Hypothalamus (tissue), 51 donors: ENCODE data around the gene CMTR1.
A peak's percentile ranks its signal among the peaks of the same experiment; 100 is the strongest.

Experiments
- DNase-seq, 51 donors: peaks; one replicate each; lab custom pipeline; 2025; lab: John Stamatoyannopoulos, UW

CMTR1 gene

DNA sequence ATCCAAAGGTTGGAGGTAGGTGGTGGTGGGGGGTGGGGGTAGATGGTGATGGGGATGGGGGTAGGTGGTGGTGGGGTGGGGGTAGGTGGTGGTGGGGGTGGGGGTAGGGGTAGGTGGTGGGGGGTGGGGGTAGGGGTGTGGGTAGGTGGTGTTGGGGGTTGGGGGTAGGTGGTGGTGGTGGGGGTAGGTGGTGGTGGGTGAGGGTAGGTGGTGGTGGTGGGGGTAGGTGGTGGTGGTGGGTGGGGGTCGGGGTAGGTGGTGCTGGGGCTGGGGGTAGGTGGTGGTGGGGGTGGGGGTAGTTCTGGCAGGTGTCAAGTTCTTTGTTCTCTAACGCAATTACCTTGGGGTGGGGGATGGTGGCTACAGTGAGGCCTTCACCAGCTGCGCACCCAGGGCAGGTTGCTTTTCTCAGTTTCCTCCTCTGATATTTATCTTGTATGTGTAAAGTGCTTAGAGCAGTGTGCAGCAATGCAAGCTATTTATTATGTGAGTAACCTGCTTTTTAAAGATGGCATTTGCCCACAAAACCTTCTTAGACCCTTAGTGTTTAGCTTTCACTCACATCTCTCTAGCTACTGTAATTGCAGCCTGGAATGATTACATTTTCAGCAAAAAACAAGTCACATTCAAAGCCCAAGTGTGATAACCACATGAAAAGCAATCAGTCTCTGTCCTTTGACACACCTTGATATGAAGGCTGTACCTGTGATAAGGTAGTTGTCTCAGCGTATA is 74.8 kb downstream of the CMTR1 start:
- no peak for DNase-seq

DNA sequence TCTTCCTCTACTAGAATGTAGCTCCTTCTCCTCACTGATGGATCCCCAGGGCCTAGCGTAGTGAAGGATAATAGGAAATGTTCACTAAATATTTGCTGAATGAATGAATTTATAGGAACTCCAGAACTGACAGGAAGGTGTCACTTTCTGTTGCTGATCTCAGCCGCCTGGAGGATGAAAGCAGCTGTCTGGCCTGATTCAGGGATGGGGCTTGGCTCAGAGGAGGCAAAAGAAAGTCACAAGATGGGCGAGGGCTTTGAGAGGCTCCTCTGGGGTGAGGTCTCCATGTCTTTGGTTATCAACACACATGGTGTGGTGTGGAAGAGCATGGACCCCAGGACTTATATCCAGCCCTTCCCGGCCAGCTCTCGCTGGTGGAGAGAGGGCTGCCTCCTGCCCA is 78.2 kb downstream of the CMTR1 start:
- DNase-seq: no peak

DNA sequence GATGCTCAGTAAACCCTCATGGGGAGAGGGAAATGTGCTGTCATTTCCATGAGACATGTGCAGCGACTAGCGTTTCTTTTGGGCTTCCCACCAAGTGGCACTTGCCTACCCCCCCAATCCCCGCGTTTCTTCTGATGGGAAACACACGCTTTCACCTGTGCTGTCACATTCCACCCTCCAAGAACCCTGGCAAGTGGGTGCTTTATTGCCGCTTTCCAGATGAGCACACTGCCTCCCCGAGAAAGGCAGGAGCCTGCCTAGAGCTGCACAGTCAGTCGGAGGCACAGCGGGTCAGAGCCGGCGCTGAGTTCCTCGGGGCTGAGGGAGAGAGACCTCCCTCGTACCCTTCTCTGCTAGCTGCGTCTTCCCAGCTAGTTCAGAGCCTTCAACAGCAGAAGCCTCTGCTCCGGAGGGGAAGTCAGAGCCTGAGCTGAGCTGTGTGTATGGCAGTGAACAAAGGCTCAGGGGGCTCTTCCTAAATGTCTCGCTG is 78.9 kb downstream of the CMTR1 start:
- DNase-seq: no peak

DNA sequence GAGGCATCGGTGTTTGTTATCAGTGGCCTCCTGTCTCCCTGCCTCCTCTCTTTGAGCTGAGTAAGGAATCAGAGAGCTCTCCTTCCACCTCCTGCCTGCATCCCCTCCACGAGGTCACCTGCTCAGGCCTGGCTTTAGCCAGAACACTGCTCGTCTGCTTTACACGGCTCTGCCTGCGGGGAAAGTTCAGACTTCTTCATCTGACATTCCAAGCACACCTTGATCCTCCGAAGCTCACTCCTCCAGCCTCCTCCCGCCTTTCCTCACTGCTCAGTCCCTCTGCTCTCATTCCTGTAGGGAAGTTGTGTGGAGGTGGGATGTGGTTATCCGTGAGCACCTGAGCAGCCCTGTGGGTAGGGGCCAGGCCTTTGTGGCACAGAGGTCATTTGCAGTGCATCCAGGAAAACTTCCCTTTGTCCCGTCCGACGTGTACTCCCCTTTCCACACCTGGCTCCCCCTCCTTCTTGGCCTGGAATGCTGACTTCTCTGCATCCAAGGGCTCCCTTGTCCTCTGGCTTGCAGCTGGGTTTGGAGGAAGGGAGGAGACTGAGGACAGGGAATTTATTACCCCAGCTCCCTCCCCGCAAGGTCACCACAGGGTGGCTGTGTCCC is 79.5 kb downstream of the CMTR1 start:
- DNase-seq: no peak

DNA sequence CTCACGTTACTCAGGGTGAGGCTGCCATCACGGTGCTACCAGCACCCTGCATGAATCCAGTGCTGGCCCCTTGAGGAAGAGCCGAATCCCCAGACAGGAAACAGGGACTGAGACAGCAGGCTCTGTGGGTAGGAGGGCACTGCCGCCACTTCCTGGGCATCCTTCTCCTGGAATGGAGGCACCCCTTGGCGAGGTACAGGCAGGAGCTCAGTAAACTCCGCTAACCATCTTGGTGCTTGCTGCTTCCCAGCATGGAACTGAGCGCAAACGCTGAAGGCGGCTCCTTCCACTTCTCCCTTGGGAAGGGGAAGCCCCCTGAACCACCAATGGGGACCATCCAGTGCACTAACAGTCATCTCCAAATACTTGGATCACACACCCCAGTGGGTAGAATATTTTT is 80.1 kb downstream of the CMTR1 start:
- DNase-seq: no peak

DNA sequence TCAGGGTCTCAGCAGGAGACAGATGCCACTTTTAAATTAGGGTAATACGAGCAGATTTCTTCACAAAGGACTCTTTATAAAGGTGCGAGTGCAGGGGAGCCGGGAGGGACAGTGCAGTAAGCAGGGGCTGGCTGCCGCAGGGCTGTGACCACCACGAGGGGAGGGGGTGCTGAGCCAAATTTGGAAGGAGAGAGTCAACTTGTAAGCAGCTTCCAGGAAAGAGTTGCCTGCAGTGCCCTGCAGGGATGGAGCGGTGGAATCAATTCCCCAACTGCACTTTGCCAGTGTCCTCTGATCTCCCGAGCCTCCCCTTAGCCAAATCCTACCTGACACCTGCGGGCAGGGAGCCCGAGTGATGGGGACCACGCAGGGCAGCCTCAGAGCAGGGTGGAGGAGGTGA is 80.6 kb downstream of the CMTR1 start:
- DNase-seq: no peak

DNA sequence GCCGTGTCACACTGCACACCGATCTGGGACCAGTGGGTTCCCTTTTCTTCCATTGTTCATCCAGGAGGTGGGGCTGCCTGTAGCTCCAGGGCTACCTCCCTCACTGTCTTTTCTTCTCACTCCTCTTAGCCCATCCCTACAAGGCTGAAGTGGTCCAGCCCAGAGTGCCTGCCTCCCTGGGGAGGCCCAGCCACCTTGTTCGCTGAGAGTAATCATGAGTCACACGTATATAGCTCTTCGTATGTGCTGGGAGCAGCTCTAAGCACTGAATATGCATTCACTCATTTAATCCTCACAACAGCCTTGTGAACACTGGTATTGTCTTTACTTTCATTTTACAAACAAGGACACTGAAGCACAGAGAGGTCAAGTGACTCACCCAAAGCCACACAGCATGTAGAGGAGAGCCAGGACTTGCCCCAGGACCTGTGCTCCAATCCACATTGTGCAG is 81.3 kb downstream of the CMTR1 start:
- no peak for DNase-seq

DNA sequence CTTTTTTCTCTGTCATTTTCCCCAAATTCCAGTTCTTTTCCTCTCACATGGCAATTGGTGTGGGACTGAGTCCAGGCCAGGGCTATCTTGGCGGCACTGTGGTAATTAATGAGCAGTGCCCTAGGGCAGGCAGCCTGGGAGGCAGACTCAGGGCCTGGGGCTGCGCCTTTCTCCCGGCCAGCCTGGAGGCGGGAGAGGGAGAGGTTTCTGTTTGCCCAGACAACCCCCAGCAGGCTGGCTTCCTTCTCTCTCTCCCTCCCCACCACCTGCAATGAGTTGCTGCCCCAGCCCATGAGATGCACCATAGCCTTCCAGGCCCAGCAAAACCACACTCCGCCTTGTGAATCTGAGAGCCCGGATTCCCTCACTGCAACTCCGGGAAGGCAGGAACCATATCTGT is 81.8 kb downstream of the CMTR1 start:
- DNase-seq: peak in 3 of 51 donors; percentile 21 to 32 (median 29)

DNA sequence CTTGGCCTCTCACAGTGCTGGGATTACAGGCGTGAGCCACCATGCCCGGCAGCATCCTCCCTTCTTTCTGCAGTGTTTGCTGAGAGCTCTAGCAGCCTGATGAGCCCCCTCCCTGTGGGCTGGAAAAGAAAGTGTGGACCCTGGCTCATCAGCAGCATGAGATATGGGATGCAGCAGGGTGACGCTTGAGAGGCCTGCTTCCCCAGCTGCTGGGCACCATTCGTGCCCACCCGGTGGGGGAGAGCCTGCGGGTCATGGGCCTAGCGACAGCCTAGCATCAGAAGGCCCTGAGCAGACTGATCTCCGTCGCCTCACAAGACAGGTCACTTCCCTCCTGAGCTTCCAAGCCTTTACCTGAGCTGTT is 82.7 kb downstream of the CMTR1 start:
- DNase-seq: peak in 1 of 51 donors; percentile 45

DNA sequence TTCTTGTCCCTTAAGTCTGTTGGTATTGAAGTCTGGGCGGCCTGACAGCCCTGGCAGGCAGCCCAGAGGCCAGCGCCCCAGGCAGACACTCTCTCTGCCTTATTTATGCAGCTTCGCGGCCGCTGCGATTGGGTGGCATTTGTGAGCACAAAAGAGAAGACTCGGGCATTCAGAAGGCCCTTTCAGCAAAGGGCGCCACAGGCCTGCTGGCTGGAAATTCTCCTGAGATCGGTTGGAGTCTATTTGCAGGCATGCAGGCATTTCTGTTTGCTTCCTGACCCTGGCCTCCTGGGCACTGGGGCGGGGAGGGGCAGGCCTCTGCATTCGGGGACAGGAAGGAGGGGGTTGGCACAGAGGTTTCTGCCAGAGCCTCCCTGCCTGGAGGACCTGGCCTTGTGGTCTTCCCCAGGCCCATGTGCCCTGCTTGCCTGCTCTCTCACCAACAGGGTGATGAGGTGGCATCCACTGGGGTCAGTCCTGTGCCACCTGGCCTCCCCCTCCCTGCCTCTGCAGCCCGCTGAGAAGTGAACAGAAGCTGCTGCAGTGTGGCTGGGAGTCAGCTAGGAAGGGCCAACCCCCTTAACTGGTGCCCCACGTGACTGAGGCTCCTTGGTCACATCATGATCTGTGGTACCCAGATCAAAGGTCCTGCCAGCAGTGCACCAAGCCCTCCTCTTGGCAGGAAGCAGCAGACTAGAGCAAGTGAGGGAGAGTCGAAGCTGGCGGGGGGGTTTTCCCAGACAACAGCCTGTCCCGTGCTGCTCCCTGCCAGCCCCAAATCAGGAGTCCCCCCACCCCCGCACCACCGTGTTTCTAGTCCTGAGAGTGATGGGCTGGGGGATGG is 83.3 kb downstream of the CMTR1 start:
- DNase-seq: peak in 42 of 51 donors; percentile 11 to 89 (median 52)

DNA sequence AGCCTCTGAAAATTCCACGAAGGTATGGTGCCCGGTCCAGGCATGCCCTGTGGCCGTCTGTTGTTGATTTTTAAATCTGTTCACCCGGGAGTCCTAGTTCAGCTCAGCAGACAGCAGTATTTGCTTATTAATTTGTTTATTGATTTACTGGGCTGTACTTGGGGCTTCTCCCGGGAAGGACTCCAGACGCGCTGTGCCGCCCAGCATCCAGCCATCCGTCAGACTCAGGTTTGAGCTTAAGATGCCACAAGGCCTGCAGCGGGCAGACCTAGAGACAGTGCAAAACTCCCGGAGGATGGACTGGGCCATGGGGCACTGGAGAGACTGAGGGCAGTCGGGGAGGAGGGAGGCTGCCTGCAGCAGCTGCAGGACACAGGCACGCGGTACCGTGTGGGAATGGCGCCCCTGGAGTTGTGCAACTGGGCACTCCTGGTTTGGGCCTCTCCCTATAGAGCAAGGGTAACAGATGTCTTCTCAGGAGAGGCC is 83.9 kb downstream of the CMTR1 start:
- DNase-seq: no peak

DNA sequence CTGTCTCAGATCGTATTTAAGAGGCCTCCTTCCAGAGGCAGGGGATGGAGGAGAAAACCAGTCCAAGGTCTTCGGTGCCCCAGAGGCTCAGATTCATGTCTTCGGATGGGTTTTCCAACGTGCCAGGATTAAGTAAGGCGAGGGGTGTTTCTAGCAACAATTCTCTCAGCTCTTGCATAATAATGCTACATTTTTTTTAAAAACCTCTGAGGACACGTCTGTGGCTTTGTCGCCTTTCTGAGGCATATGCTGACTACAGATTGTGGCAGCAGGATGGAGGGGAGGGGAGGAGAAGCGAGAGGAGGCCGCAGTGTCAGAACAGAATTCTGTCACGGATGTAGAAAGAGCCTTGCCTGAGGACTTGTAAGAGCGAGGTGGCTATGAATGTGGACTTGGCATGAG is 84.4 kb downstream of the CMTR1 start:
- DNase-seq: no peak

DNA sequence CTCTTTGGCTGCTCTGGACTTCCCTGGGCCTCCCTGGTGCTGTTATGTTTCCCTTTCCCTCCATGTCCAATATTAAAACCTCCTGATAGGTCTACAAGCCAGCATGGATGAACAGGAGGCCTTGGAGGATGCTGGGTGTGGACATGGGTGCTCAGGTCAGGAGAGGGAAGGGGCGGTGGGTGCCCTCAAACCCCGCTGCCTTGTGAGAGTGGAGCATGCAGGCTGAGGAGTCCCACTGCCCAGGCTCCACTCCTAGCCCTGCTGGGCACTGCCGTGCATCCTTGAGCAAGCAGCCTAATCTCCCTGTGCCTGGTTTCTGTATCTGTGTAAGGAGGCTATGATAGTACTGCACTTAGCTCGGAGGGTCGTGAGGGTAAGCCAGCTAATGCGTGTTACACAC is 85.1 kb downstream of the CMTR1 start:
- no peak for DNase-seq

DNA sequence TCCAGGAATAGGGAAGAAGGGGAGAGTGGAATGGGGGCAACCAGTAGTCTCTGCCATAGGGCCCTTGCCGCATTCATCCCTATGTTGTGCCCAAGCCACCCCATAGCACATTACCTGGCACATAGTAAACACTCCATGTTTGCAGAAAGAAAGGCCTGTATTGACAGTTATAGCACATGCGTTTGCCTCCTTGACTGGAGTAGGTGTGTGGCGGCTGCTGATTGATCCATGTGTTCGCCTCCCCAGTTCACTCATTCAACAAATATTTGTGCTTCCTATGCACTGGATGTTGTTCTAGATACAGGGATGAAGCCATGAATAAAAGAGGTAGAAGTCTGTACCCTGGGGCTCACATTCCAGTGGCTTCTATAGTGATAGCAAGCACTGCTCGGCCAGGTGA is 86.4 kb downstream of the CMTR1 start:
- DNase-seq: no peak

DNA sequence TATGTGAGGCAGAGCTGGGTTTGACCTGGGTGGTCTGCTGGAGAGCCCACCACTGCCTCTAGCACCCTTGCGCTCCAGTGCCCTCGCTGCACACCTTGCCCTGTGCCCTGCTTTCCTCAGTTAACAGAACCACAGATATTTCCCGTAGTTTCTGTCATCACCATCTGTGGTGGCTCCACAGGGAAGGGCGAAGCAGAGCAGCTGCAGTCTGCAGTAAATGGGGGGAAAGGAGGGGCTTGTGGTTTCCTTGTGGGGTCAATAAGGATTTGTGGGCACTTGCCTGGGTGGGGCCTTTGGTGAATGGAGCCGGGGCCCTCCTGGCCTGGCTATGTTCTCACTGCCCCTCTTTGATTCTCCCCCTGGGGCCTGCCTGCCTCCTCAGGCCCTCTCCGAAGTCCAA is 87.9 kb downstream of the CMTR1 start:
- no peak for DNase-seq

DNA sequence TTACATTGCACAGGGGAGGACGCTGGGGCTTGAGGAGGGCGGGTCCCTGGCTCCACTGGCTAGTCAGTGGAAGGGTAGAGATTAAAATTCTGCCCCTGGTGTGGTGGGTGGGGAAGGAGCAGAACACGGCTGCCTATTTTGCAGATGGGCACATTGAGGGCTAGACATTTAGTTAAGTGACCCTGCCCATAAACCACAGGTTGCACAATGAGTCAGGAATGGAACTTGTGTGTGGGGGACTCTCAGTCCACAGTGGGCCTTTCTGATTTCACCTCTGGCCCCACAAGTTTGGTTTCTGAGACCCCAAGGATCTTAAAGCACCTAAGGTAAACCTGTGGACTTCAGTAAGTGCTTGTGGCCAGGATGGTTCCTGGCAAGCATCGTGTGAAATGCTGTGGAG is 88.7 kb downstream of the CMTR1 start:
- no peak for DNase-seq

DNA sequence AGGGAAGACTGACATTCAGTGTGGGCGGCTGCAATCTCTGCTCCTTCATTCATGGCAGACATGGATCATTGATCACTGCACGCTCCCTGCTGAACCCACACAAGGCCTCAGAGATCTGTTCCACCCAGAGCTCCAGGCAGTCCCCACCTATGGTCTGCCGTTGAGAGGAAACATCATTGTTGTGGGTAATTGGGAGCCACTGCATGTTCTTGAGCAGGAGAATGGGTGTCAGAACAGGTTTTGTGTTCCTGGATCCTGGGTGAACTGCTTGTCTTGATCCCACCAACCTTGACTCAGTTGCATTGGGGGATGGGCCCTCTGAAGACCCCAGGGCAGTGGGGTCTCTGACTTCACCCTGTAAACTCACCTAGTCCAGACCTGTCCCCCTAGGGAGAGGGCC is 89.8 kb downstream of the CMTR1 start:
- no peak for DNase-seq

DNA sequence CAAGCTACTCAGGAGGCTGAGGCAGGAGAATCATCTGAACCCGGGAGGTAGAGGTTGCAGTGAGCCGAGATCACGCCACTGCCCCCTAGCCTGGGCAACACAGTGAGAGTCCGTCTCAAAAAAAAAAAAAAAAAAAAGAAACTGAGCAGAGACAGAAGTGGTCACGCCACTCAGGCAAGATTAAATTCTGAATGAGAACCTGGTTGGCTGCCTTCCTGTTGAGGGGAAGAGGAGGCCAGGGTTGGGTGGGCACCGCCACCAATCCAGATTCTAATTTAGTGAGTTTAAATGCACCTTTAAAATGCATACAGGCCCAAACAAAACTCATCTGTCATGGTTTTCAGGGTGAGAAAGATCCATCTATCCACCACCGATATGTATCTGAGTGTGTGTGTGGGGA is 90.4 kb downstream of the CMTR1 start:
- no peak for DNase-seq

DNA sequence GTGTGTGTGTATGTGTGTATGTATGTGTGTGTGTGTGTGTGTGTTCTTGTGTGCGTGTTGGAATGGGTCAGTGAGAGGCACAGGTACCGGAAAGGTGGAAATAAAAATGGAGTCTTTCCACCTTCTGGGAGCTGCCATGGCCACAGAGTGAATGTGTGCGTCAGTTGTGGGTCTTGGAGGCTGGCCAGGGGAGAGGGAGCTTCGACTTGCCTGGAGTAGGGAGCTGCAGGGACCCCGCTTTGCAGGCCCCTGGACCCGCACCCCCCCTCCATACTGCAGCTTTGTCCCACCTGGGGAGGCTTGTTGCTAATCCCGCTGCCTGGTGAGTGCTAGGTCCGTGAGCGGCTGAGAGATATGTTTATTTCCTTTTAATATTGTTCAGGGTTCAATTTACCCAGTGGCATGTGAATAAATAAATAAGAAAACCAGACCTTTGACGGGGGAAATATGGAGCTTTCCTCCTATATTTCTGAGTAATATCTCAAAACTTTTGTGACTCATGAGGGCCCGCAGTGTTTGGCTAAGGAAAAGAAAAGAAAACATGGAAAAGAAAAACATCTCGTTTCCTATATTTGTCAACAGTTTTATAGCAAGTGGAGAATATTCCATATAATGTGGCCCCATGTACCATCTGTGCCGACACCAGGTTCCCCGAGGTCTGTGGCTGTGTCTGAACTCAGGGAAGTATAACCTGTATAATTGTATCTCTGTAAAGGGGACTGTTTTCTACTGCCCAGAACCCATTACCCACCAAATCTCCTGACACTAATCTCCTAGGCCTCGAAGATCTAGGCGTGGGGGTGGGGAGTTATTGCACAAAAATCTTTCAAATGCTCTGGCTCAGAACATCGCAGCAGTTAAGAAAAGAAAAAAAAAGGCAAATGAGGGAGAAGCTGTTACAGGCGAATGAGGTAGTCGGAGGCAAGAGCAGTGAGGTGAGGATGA is 91.3 kb downstream of the CMTR1 start:
- DNase-seq: no peak

DNA sequence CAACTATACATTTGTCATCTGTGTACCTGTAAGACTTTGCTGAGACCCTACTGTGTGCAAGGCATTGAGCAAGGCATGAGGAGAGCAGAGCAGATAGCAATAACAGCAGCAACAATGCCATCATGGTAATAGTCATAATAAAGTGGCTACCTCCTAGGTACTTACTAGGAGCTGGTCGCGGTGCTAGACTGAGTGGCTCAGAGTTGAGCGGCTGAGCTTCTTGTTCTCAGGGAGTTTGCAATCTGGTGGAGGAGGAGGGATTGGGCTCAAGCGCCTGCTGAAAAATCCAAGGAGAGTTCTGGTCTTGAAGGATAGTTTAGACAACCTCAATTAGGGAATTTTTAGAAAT is 91.9 kb downstream of the CMTR1 start:
- no peak for DNase-seq
